ENCODE data around the gene KISS1R. TPM values are rescaled to one million over a fixed set of nuclear protein-coding genes. Genes with fewer than 3 reads are reported as not detected.

KISS1R gene
- total RNA-seq, 1 experiment from 2014 or later, result not detected

Small RNAs within 50 kb of the gene (small RNA-seq; reads per million reads assigned to genes)
- 2.3 to 3.4 reads per million in 2 experiments for gene RNU6-9

Other genes starting within 250 kb of the KISS1R start
- 6.4 and 7.8 TPM in 2 replicates for gene FSTL3, start 240.9 kb upstream of the KISS1R start, total RNA-seq (2014; rRNA removed; shearing (Covaris generic))
- gene PRSS57, start 221.9 kb upstream of the KISS1R start, total RNA-seq (2014; rRNA removed; shearing (Covaris generic)), result not detected in 2 replicates
- gene PALM, start 208.4 kb upstream of the KISS1R start, total RNA-seq (2014; rRNA removed; shearing (Covaris generic)), result 4.0 and 4.3 TPM in 2 replicates
- gene MISP, start 166.2 kb upstream of the KISS1R start, total RNA-seq (2014; rRNA removed; shearing (Covaris generic)), result not detected in 2 replicates
- gene PTBP1, start 119.9 kb upstream of the KISS1R start, total RNA-seq (2014; rRNA removed; shearing (Covaris generic)), result 124 and 140 TPM in 2 replicates
- gene PLPPR3, start 95.4 kb upstream of the KISS1R start, total RNA-seq (2014; rRNA removed; shearing (Covaris generic)), result 1.4 and 1.8 TPM in 2 replicates
- gene AZU1, start 89.5 kb upstream of the KISS1R start, total RNA-seq (2014; rRNA removed; shearing (Covaris generic)), result not detected in 2 replicates
- not detected in 2 replicates for gene PRTN3, start 76.3 kb upstream of the KISS1R start, total RNA-seq (2014; rRNA removed; shearing (Covaris generic))
- not detected in 2 replicates for gene ELANE, start 65.0 kb upstream of the KISS1R start, total RNA-seq (2014; rRNA removed; shearing (Covaris generic))
- 1.4 and 4.3 TPM in 2 replicates for gene CFD, start 57.7 kb upstream of the KISS1R start, total RNA-seq (2014; rRNA removed; shearing (Covaris generic))
- gene MED16, start 24.1 kb upstream of the KISS1R start, total RNA-seq (2014; rRNA removed; shearing (Covaris generic)), result 3.2 and 3.9 TPM in 2 replicates
- gene RNU6-9, start 23.8 kb upstream of the KISS1R start, total RNA-seq (2014; rRNA removed; shearing (Covaris generic)), result not detected in 2 replicates
- gene R3HDM4, start 4.1 kb upstream of the KISS1R start, total RNA-seq (2014; rRNA removed; shearing (Covaris generic)), result 20.0 and 21.0 TPM in 2 replicates
- 4.1 and 6.6 TPM in 2 replicates for gene ARID3A, start 8.7 kb downstream of the KISS1R start, total RNA-seq (2014; rRNA removed; shearing (Covaris generic))
- gene WDR18, start 67.0 kb downstream of the KISS1R start, total RNA-seq (2014; rRNA removed; shearing (Covaris generic)), result 24.4 and 36.1 TPM in 2 replicates
- 0.03 TPM in 1 of 2 replicates, not detected in the other for gene GRIN3B, start 83.1 kb downstream of the KISS1R start, total RNA-seq (2014; rRNA removed; shearing (Covaris generic))
- 44.8 and 51.8 TPM in 2 replicates for gene TMEM259, start 103.8 kb downstream of the KISS1R start, total RNA-seq (2014; rRNA removed; shearing (Covaris generic))
- gene RNU6-2, start 104.2 kb downstream of the KISS1R start, total RNA-seq (2014; rRNA removed; shearing (Covaris generic)), result not detected in 2 replicates
- gene CNN2, start 109.3 kb downstream of the KISS1R start, total RNA-seq (2014; rRNA removed; shearing (Covaris generic)), result 11.7 and 12.1 TPM in 2 replicates
- 2.3 and 3.3 TPM in 2 replicates for gene ABCA7, start 122.8 kb downstream of the KISS1R start, total RNA-seq (2014; rRNA removed; shearing (Covaris generic))
- 3.3 and 4.9 TPM in 2 replicates for gene ARHGAP45, start 149.8 kb downstream of the KISS1R start, total RNA-seq (2014; rRNA removed; shearing (Covaris generic))
- gene POLR2E, start 178.0 kb downstream of the KISS1R start, total RNA-seq (2014; rRNA removed; shearing (Covaris generic)), result 132 and 150 TPM in 2 replicates
- 252 and 258 TPM in 2 replicates for gene GPX4, start 186.7 kb downstream of the KISS1R start, total RNA-seq (2014; rRNA removed; shearing (Covaris generic))

Data from SK-MEL-5 (cell line).